ENCODE results near the gene ABHD12.
"Not testable (repeated sequence)": the region's sequence is repeated elsewhere in the genome, so short reads cannot be mapped to it uniquely, and the experiment has no call there.

ABHD12 gene

GRCh38 chr20:25390538-25391528 is at the start of gene ABHD12:
ABHD12 (minus strand) TSS chr20:25390835; CDS start chr20:25390703, 132 bp downstream.
- peak; percentile 87 to 98 (median 98) for DNase-seq

- DNase-seq: no peak
Measured at GRCh38 chr20:25439328-25439727, 48.7 kb upstream of the ABHD12 start.

GRCh38 chr20:25437153-25437581 is 46.5 kb upstream of the ABHD12 start:
- no peak for DNase-seq

- no peak for DNase-seq
Measured at GRCh38 chr20:25424536-25424935, 33.9 kb upstream of the ABHD12 start.

GRCh38 chr20:25422032-25422431 is 31.4 kb upstream of the ABHD12 start:
- DNase-seq: no peak

- DNase-seq: no peak
Measured at GRCh38 chr20:25421102-25421501, 30.5 kb upstream of the ABHD12 start.

- no peak for DNase-seq
Measured at GRCh38 chr20:25418776-25419175, 28.1 kb upstream of the ABHD12 start.

GRCh38 chr20:25408890-25409289 is 18.3 kb upstream of the ABHD12 start:
- DNase-seq: no peak

- peak in 1 of 3 experiments; percentile 62 for DNase-seq
Measured at GRCh38 chr20:25408170-25408547, 17.5 kb upstream of the ABHD12 start.

- DNase-seq: peak; percentile 88 to 97 (median 96)
Measured at GRCh38 chr20:25407311-25408169, 16.9 kb upstream of the ABHD12 start, which contains the start of gene GINS1. GINS1 (plus strand) TSS chr20:25407673; CDS start chr20:25407821, 148 bp downstream.

- peak in 1 of 3 experiments; percentile 3 for DNase-seq
Measured at GRCh38 chr20:25402583-25402982, 11.9 kb upstream of the ABHD12 start.

GRCh38 chr20:25400291-25400732 is 9.7 kb upstream of the ABHD12 start:
- not testable (repeated sequence) for DNase-seq

- peak; percentile 52 to 87 (median 54) for DNase-seq
Measured at GRCh38 chr20:25399037-25399430, 8.4 kb upstream of the ABHD12 start.

- peak in 1 of 3 experiments; percentile 34 for DNase-seq
Measured at GRCh38 chr20:25398376-25399036, 7.9 kb upstream of the ABHD12 start.

GRCh38 chr20:25397821-25398220 is 7.2 kb upstream of the ABHD12 start:
- peak in 2 of 3 experiments; percentile 23 to 73 for DNase-seq

GRCh38 chr20:25397096-25397495 is 6.5 kb upstream of the ABHD12 start:
- DNase-seq: no peak

GRCh38 chr20:25394996-25395395 is 4.4 kb upstream of the ABHD12 start:
- DNase-seq: no peak

GRCh38 chr20:25394276-25394675 is 3.6 kb upstream of the ABHD12 start:
- no peak for DNase-seq

GRCh38 chr20:25389858-25390537 is 637 bp downstream of the ABHD12 start:
- peak; percentile 48 to 93 (median 90) for DNase-seq

- DNase-seq: peak in 2 of 3 experiments; percentile 46 to 80
Measured at GRCh38 chr20:25389401-25389857, 1.2 kb downstream of the ABHD12 start.

- no peak for DNase-seq
Measured at GRCh38 chr20:25382704-25383370, 7.8 kb downstream of the ABHD12 start.

Measured in NCI-H1417 (cell line).